GM12865 (cell line): Measurements from ENCODE around the gene ACSM6.
"Not testable (repeated sequence)": the region's sequence is repeated elsewhere in the genome, so short reads cannot be mapped to it uniquely, and the experiment has no call there.

Source experiments
- DNase-seq: peaks from one replicate; pipeline ENCODE4 v3.0.0; 2010; ENCODE audit warnings: low read depth
- H3K4me3 ChIP-seq: 2 replicates; pipeline ENCODE4 v1.5.1; 2011; ENCODE audit warnings: mild to moderate bottlenecking, low read depth, low read length, control low read depth
- CTCF ChIP-seq: IDR thresholded peaks from 2 replicates; pipeline ENCODE4 v1.5.1; 2011; ENCODE audit warnings: low read length, control low read depth, low read depth, inconsistent platforms; ENCODE audit not compliant: insufficient read depth; ENCODE audit errors: missing control alignments

Gene ACSM6

GRCh38 chr10:95233377-95234034 is 39.5 kb downstream of the ACSM6 start:
- no peak for TF ChIP-seq CTCF
- H3K4me3 ChIP-seq, result no peak overlapping the region
- DNase-seq, result no peak

GRCh38 chr10:95234951-95235350 is 40.9 kb downstream of the ACSM6 start:
- no peak for DNase-seq
- no peak overlapping the region for H3K4me3 ChIP-seq
- no peak for TF ChIP-seq CTCF

- TF ChIP-seq CTCF, result no peak
- H3K4me3 ChIP-seq, result no peak overlapping the region
- no peak for DNase-seq
Observed at GRCh38 chr10:95235676-95236067, 41.6 kb downstream of the ACSM6 start.

- peak; percentile 94 for DNase-seq
- no peak for TF ChIP-seq CTCF
- H3K4me3 ChIP-seq, result no peak overlapping the region
Observed at GRCh38 chr10:95236068-95236903, 42.2 kb downstream of the ACSM6 start.

- H3K4me3 ChIP-seq, result no peak overlapping the region
- no peak for TF ChIP-seq CTCF
- no peak for DNase-seq
Observed at GRCh38 chr10:95237376-95238170, 43.5 kb downstream of the ACSM6 start.

- DNase-seq, result not testable (repeated sequence)
Observed at GRCh38 chr10:95240096-95240495, 46.1 kb downstream of the ACSM6 start.

GRCh38 chr10:95240811-95241210 is 46.8 kb downstream of the ACSM6 start:
- no peak overlapping the region for H3K4me3 ChIP-seq
- DNase-seq, result no peak
- no peak for TF ChIP-seq CTCF

More at GRCh38 chr10:95240096-95240495, 46.1 kb downstream of the ACSM6 start:
- H3K4me3 ChIP-seq, result not testable (repeated sequence)
